Ishikawa (cell line): ENCODE measurements around the gene ARMC7.

Experiments
- CEBPB ChIP-seq: IDR thresholded peaks from 2 replicates; pipeline ENCODE4 v1.6.1; 2012
- EP300 ChIP-seq: IDR thresholded peaks from 2 replicates; pipeline ENCODE4 v1.6.1; 2012; ENCODE audit warnings: borderline replicate concordance
- FOXM1 ChIP-seq: IDR thresholded peaks from 2 replicates; pipeline ENCODE4 v1.6.1; 2012; ENCODE audit warnings: low read depth, borderline replicate concordance
- YY1 ChIP-seq: IDR thresholded peaks from 2 replicates; pipeline ENCODE4 v1.6.1; 2012; ENCODE audit warnings: low read depth
- TF ChIP-seq, protein P1 (sequence below): IDR thresholded peaks from 2 replicates; pipeline ENCODE4 v1.6.1; 2012; ENCODE audit warnings: low read depth, mild to moderate bottlenecking
- TF ChIP-seq, protein P2 (sequence below): IDR thresholded peaks from 2 replicates; pipeline ENCODE4 v1.6.1; 2012

- TF ChIP-seq, protein P1, sequence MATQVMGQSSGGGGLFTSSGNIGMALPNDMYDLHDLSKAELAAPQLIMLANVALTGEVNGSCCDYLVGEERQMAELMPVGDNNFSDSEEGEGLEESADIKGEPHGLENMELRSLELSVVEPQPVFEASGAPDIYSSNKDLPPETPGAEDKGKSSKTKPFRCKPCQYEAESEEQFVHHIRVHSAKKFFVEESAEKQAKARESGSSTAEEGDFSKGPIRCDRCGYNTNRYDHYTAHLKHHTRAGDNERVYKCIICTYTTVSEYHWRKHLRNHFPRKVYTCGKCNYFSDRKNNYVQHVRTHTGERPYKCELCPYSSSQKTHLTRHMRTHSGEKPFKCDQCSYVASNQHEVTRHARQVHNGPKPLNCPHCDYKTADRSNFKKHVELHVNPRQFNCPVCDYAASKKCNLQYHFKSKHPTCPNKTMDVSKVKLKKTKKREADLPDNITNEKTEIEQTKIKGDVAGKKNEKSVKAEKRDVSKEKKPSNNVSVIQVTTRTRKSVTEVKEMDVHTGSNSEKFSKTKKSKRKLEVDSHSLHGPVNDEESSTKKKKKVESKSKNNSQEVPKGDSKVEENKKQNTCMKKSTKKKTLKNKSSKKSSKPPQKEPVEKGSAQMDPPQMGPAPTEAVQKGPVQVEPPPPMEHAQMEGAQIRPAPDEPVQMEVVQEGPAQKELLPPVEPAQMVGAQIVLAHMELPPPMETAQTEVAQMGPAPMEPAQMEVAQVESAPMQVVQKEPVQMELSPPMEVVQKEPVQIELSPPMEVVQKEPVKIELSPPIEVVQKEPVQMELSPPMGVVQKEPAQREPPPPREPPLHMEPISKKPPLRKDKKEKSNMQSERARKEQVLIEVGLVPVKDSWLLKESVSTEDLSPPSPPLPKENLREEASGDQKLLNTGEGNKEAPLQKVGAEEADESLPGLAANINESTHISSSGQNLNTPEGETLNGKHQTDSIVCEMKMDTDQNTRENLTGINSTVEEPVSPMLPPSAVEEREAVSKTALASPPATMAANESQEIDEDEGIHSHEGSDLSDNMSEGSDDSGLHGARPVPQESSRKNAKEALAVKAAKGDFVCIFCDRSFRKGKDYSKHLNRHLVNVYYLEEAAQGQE: no peak
- no peak for TF ChIP-seq EP300
- TF ChIP-seq FOXM1: no peak
- TF ChIP-seq, protein P2, sequence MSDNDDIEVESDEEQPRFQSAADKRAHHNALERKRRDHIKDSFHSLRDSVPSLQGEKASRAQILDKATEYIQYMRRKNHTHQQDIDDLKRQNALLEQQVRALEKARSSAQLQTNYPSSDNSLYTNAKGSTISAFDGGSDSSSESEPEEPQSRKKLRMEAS: no peak
- no peak for TF ChIP-seq CEBPB
- no peak for TF ChIP-seq YY1
Measured at GRCh38 chr17:75099881-75100595, 9.7 kb upstream of the ARMC7 start.
